HL-60 (cell line): ENCODE results near the gene MYOZ3.

Experiments
- DNase-seq, 2 experiments: peaks; one replicate each; pipeline ENCODE4 v3.0.0-alpha.2; 2010 to 2020; ENCODE audit warnings: low read depth in 1 of 2, low spot score in 1 of 2
- H3K27ac ChIP-seq: fragments of 250-450 bp; sonication (Bioruptor Pico); replicated peaks from 2 replicates; pipeline ENCODE4 v1.5.1; 2020; ENCODE audit warnings: mild to moderate bottlenecking, moderate library complexity
- H3K27me3 ChIP-seq: fragments of 250-450 bp; sonication (Bioruptor Pico); 2 replicates; pipeline ENCODE4 v1.5.1; 2021; ENCODE audit warnings: mild to moderate bottlenecking, moderate library complexity; ENCODE audit not compliant: insufficient read depth, poor library complexity, severe bottlenecking
- H3K4me3 ChIP-seq: replicated peaks from 2 replicates; pipeline ENCODE4 v1.5.1; 2011; ENCODE audit warnings: mild to moderate bottlenecking, control low read depth, low read length; ENCODE audit not compliant: insufficient read depth
- GABPA ChIP-seq: IDR thresholded peaks from 2 replicates; pipeline ENCODE4 v1.6.1; 2012; ENCODE audit warnings: low read depth
- POLR2AphosphoS5 ChIP-seq: IDR thresholded peaks from 2 replicates; pipeline ENCODE4 v1.6.1; 2012; ENCODE audit warnings: low read depth
- SPI1 ChIP-seq: IDR thresholded peaks from 2 replicates; pipeline ENCODE4 v1.6.1; 2012; ENCODE audit warnings: low read depth, mild to moderate bottlenecking, borderline replicate concordance
- TF ChIP-seq, protein P1 (sequence below): IDR thresholded peaks from 2 replicates; pipeline ENCODE4 v1.6.1; 2012; ENCODE audit warnings: low read depth; ENCODE audit not compliant: insufficient replicate concordance
- TF ChIP-seq, protein P2 (sequence below): IDR thresholded peaks from one replicate; pipeline ENCODE4 v1.5.1; 2011; ENCODE audit warnings: low read length, control low read depth, inconsistent platforms; ENCODE audit not compliant: insufficient read depth

Gene MYOZ3

DNA sequence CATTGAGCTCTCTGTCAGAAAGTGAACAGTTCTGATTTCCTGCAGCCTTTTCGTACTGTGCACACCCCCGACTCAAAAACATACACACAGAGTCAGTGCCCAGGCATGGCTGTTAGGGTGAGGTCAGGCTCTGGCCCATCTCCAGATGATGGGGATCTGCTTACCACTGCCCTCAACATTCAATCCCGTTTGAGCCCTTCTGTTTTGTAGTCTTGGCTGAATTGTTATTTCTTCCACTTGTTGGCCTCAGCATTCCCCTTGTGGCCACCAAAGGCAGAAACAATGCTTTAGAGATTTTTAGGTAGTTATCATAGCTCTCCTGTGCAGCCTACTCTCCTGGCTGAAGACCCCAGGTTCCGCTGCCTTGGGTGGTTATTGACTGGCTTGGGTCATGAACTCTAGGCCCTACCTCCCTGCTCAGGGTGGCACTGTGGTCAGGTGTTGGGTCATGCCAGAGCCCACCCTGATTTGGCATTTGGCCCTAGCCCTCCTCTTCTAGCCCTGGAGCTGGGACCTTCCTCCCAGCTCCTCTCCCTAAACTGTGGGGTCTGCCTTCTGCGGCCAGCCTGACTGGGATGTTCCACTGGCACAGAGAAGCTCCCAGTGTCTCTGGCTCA lies 7.8 kb upstream of the MYOZ3 start:
- Histone ChIP-seq H3K4me3 (no peak overlapping the region), H3K27me3 (no peaks in the 10 kb centered on the region), H3K27ac (no peak overlapping the region)
- TF ChIP-seq GABPA (no peak), POLR2AphosphoS5 (no peak), SPI1 (no peak)
- TF ChIP-seq, protein P1, sequence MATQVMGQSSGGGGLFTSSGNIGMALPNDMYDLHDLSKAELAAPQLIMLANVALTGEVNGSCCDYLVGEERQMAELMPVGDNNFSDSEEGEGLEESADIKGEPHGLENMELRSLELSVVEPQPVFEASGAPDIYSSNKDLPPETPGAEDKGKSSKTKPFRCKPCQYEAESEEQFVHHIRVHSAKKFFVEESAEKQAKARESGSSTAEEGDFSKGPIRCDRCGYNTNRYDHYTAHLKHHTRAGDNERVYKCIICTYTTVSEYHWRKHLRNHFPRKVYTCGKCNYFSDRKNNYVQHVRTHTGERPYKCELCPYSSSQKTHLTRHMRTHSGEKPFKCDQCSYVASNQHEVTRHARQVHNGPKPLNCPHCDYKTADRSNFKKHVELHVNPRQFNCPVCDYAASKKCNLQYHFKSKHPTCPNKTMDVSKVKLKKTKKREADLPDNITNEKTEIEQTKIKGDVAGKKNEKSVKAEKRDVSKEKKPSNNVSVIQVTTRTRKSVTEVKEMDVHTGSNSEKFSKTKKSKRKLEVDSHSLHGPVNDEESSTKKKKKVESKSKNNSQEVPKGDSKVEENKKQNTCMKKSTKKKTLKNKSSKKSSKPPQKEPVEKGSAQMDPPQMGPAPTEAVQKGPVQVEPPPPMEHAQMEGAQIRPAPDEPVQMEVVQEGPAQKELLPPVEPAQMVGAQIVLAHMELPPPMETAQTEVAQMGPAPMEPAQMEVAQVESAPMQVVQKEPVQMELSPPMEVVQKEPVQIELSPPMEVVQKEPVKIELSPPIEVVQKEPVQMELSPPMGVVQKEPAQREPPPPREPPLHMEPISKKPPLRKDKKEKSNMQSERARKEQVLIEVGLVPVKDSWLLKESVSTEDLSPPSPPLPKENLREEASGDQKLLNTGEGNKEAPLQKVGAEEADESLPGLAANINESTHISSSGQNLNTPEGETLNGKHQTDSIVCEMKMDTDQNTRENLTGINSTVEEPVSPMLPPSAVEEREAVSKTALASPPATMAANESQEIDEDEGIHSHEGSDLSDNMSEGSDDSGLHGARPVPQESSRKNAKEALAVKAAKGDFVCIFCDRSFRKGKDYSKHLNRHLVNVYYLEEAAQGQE, result no peak
- TF ChIP-seq, protein P2, sequence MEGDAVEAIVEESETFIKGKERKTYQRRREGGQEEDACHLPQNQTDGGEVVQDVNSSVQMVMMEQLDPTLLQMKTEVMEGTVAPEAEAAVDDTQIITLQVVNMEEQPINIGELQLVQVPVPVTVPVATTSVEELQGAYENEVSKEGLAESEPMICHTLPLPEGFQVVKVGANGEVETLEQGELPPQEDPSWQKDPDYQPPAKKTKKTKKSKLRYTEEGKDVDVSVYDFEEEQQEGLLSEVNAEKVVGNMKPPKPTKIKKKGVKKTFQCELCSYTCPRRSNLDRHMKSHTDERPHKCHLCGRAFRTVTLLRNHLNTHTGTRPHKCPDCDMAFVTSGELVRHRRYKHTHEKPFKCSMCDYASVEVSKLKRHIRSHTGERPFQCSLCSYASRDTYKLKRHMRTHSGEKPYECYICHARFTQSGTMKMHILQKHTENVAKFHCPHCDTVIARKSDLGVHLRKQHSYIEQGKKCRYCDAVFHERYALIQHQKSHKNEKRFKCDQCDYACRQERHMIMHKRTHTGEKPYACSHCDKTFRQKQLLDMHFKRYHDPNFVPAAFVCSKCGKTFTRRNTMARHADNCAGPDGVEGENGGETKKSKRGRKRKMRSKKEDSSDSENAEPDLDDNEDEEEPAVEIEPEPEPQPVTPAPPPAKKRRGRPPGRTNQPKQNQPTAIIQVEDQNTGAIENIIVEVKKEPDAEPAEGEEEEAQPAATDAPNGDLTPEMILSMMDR, result no peak
- no peak for DNase-seq

DNA sequence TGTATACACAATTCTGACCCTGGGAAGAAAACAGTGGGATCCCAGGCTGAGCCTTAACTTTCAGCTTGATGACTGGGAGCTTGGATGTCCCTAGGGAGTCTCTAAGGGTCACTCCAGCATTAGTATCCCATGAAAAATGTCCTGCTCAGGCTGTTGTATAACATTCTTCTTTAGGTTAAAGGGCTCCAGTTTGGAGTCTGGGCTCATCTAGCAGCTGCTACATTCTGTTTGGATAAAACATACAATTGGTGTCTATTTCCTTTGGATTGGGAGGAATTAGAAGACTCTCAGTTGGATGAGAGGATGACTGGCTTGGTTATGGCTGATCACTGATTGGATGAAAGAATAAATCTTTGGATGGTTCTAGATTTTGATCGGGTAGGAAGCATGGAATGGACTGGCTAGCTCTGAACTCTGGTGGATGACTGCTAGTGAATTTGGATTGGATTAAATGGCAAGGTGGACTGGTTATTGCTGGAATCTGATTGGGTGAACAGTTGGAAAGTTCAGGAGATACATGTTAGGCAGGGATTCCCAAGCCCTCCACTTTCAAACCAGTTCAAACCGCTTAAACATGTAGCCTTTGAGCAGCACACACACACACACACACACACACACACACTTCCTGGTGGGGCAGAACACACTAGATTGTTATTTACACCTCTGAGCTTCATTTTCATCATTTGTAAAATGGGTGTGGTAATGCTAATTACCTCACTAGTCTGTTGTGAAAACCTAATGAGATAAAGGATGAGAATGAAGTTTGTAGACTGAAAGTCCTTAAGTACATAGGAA lies 7.1 kb upstream of the MYOZ3 start:
- Histone ChIP-seq H3K27me3 (no peaks in the 10 kb centered on the region), H3K4me3 (no peak overlapping the region), H3K27ac (no peak overlapping the region)
- no peak for DNase-seq
- TF ChIP-seq POLR2AphosphoS5 (no peak), SPI1 (no peak), GABPA (no peak)
- TF ChIP-seq, protein P2, result no peak
- TF ChIP-seq, protein P1, result no peak

DNA sequence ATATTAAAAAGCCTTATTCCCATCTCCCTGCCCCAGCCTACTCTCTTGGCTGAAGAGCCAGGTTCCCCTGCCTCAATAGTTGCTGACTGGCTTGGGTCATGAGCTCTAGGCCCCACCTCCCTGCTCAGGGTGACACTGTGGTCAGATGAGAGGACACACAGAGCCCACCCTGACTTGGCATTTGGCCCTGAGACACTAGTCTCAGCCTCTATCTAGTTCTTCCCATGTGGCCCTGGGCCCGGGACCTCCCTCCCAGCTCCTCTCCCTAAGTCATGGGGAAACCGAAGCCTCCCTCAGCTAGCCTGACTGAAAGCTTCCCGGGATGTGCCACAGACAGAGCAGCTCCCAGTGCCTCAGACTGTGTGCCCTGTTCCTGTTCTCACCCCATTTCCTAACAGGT lies 5.8 kb upstream of the MYOZ3 start:
- no peak overlapping the region for H3K27ac ChIP-seq
- H3K4me3 ChIP-seq, result no peak overlapping the region
- DNase-seq, result no peak
- H3K27me3 ChIP-seq, result no peaks in the 10 kb centered on the region
- TF ChIP-seq, protein P2, result no peak
- TF ChIP-seq, protein P1, result no peak
- no peak for TF ChIP-seq POLR2AphosphoS5
